GM23338 (cell line): Measurements from ENCODE around the gene PCDHGA4. TPM values are rescaled to one million over a fixed set of nuclear protein-coding genes. Genes with fewer than 3 reads are reported as not detected.
A peak's percentile ranks its signal among the peaks of the same experiment; 100 is the strongest.

Source experiments
- ATAC-seq: fragments of 200-7000 bp; cut with Tn5 transposase; 3 replicates; pipeline ENCODE4 v1.9.1; 2020
- DNase-seq: peaks from one replicate; pipeline ENCODE4 v3.0.0-alpha.2; 2015; ENCODE audit warnings: low spot score
- H2AFZ ChIP-seq: fragments of 200-600 bp; sonication (generic); 2 replicates; pipeline ENCODE4 v1.8.0; 2016; ENCODE audit warnings: antibody characterized with exemption, mild to moderate bottlenecking, moderate library complexity
- H3F3A ChIP-seq: fragments of 200-600 bp; sonication (generic); replicated peaks from 2 replicates; pipeline ENCODE4 v1.8.0; 2017; ENCODE audit warnings: antibody characterized with exemption, mixed run types, low read depth
- H3K27ac ChIP-seq: fragments of 200-600 bp; sonication (generic); 2 replicates; pipeline ENCODE4 v1.6.1; 2016; ENCODE audit warnings: low read depth
- H3K27me3 ChIP-seq: fragments of 200-600 bp; sonication (generic); 2 replicates; pipeline ENCODE4 v1.8.0; 2016; ENCODE audit warnings: mild to moderate bottlenecking, mixed run types, moderate library complexity; ENCODE audit not compliant: insufficient read depth
- H3K36me3 ChIP-seq: fragments of 200-600 bp; sonication (generic); 2 replicates; pipeline ENCODE4 v1.8.0; 2016; ENCODE audit warnings: mild to moderate bottlenecking; ENCODE audit not compliant: insufficient read depth
- H3K4me1 ChIP-seq: fragments of 200-600 bp; sonication (generic); 2 replicates; pipeline ENCODE4 v1.8.0; 2016; ENCODE audit warnings: mild to moderate bottlenecking, moderate library complexity; ENCODE audit not compliant: insufficient read depth
- H3K4me2 ChIP-seq: fragments of 200-600 bp; sonication (generic); 2 replicates; pipeline ENCODE4 v1.7.1; 2017; ENCODE audit warnings: mixed run types
- H3K4me3 ChIP-seq: fragments of 200-600 bp; sonication (generic); 2 replicates; pipeline ENCODE4 v1.6.1; 2016; ENCODE audit warnings: mixed run types
- H3K79me2 ChIP-seq: fragments of 200-600 bp; sonication (generic); replicated peaks from 2 replicates; pipeline ENCODE4 v1.8.0; 2017; ENCODE audit warnings: mild to moderate bottlenecking; ENCODE audit not compliant: insufficient read depth
- H3K9me2 ChIP-seq: fragments of 200-600 bp; sonication (generic); 2 replicates; pipeline ENCODE4 v1.8.0; 2017; ENCODE audit not compliant: insufficient read depth
- H4K20me1 ChIP-seq: fragments of 200-600 bp; sonication (generic); replicated peaks from 2 replicates; pipeline ENCODE4 v1.8.0; 2017; ENCODE audit warnings: mild to moderate bottlenecking; ENCODE audit not compliant: insufficient read depth
- H3K27ac Mint-ChIP-seq: 2 replicates; pipeline ENCODE4 v1.8.0; 2020; ENCODE audit warnings: inconsistent platforms, mild to moderate bottlenecking, moderate library complexity, mixed read lengths
- H3K27me3 Mint-ChIP-seq: 3 replicates; pipeline ENCODE4 v1.8.0; 2022; ENCODE audit warnings: low read depth, mild to moderate bottlenecking, moderate library complexity, mixed read lengths, inconsistent platforms; ENCODE audit not compliant: insufficient read depth, poor library complexity
- H3K36me3 Mint-ChIP-seq: 3 replicates; pipeline ENCODE4 v1.8.0; 2021; ENCODE audit warnings: low read depth, mild to moderate bottlenecking, inconsistent platforms, moderate library complexity, mixed read lengths
- H3K4me1 Mint-ChIP-seq: 3 replicates; pipeline ENCODE4 v1.8.0; 2020; ENCODE audit warnings: mild to moderate bottlenecking, inconsistent platforms, mixed read lengths
- H3K4me3 Mint-ChIP-seq: 3 replicates; pipeline ENCODE4 v1.8.0; 2021; ENCODE audit warnings: moderate library complexity, mild to moderate bottlenecking, inconsistent platforms, mixed read lengths
- H3K9me3 Mint-ChIP-seq: 3 replicates; pipeline ENCODE4 v1.8.0; 2020; ENCODE audit warnings: moderate library complexity, mild to moderate bottlenecking, inconsistent platforms, mixed read lengths
- CREB1 ChIP-seq: fragments of 250-450 bp; sonication (Bioruptor Pico); IDR thresholded peaks from 2 replicates; pipeline ENCODE4 v1.5.0; 2020; ENCODE audit warnings: low read depth, mild to moderate bottlenecking, moderate library complexity
- CTCF ChIP-seq, 2 experiments: fragments of 200-600 bp in 1 of 2; sonication (generic) in 1 of 2; conservative IDR thresholded peaks; 2 replicates each; pipeline versions ENCODE4 v1.5.1 to v1.6.1; 2016 to 2017; ENCODE audit warnings: antibody characterized with exemption in 2 of 2, low read depth in 2 of 2, mild to moderate bottlenecking in 2 of 2, moderate library complexity in 1 of 2
- EZH2 ChIP-seq: fragments of 200-600 bp; sonication (generic); IDR thresholded peaks from one replicate; pipeline ENCODE4 v1.8.0; 2017; ENCODE audit warnings: antibody characterized with exemption, mild to moderate bottlenecking, low read depth; ENCODE audit not compliant: unreplicated experiment
- EZH2phosphoT487 ChIP-seq: fragments of 200-600 bp; sonication (generic); IDR thresholded peaks from one replicate; pipeline ENCODE4 v1.8.1; 2018; ENCODE audit warnings: antibody characterized with exemption; ENCODE audit not compliant: unreplicated experiment
- JUNB ChIP-seq: IDR thresholded peaks from one replicate; pipeline ENCODE4 v1.6.1; 2016; ENCODE audit warnings: antibody characterized with exemption; ENCODE audit not compliant: unreplicated experiment
- STAT1 ChIP-seq: IDR thresholded peaks from one replicate; pipeline ENCODE4 v1.6.1; 2016; ENCODE audit warnings: antibody characterized with exemption; ENCODE audit not compliant: unreplicated experiment
- ZNF114 ChIP-seq: fragments of 250-450 bp; sonication (Bioruptor Pico); IDR thresholded peaks from 2 replicates; pipeline ENCODE4 v1.5.0; 2020; ENCODE audit warnings: mild to moderate bottlenecking, moderate library complexity
- ZNF331 ChIP-seq: fragments of 250-450 bp; sonication (Bioruptor Pico); IDR thresholded peaks from 2 replicates; pipeline ENCODE4 v1.5.0; 2020; ENCODE audit warnings: low read depth, mild to moderate bottlenecking, moderate library complexity
- polyA plus RNA-seq: library from polyadenylated mRNA; unstranded; fragments of >200 nt; fragmentation: Nextera tagmentation; extraction: Ambion mirVana; gene quantifications from 2 replicates; pipeline ENCODE4 v1.2.1, GENCODE V29; 2016
- total RNA-seq: library from RNA; depleted of rRNA; stranded (reverse); fragments of >200 nt; shearing (Covaris generic); gene quantifications from 2 replicates; pipeline ENCODE4 v1.2.3, GENCODE V29; 2014
- TF ChIP-seq, protein P1 (sequence below): fragments of 250-450 bp; sonication (Bioruptor Pico); IDR thresholded peaks from 2 replicates; pipeline ENCODE4 v1.5.0; 2020; ENCODE audit warnings: mild to moderate bottlenecking, moderate library complexity
- TF ChIP-seq, protein P2 (sequence below): IDR thresholded peaks from one replicate; pipeline ENCODE4 v1.6.1; 2018; ENCODE audit warnings: antibody characterized with exemption; ENCODE audit not compliant: unreplicated experiment

The PCDHGA4 gene
- total and polyA plus RNA-seq, 2 experiments from 2014 or later, result 0.99 to 7.2 TPM

- TF ChIP-seq, protein P1, sequence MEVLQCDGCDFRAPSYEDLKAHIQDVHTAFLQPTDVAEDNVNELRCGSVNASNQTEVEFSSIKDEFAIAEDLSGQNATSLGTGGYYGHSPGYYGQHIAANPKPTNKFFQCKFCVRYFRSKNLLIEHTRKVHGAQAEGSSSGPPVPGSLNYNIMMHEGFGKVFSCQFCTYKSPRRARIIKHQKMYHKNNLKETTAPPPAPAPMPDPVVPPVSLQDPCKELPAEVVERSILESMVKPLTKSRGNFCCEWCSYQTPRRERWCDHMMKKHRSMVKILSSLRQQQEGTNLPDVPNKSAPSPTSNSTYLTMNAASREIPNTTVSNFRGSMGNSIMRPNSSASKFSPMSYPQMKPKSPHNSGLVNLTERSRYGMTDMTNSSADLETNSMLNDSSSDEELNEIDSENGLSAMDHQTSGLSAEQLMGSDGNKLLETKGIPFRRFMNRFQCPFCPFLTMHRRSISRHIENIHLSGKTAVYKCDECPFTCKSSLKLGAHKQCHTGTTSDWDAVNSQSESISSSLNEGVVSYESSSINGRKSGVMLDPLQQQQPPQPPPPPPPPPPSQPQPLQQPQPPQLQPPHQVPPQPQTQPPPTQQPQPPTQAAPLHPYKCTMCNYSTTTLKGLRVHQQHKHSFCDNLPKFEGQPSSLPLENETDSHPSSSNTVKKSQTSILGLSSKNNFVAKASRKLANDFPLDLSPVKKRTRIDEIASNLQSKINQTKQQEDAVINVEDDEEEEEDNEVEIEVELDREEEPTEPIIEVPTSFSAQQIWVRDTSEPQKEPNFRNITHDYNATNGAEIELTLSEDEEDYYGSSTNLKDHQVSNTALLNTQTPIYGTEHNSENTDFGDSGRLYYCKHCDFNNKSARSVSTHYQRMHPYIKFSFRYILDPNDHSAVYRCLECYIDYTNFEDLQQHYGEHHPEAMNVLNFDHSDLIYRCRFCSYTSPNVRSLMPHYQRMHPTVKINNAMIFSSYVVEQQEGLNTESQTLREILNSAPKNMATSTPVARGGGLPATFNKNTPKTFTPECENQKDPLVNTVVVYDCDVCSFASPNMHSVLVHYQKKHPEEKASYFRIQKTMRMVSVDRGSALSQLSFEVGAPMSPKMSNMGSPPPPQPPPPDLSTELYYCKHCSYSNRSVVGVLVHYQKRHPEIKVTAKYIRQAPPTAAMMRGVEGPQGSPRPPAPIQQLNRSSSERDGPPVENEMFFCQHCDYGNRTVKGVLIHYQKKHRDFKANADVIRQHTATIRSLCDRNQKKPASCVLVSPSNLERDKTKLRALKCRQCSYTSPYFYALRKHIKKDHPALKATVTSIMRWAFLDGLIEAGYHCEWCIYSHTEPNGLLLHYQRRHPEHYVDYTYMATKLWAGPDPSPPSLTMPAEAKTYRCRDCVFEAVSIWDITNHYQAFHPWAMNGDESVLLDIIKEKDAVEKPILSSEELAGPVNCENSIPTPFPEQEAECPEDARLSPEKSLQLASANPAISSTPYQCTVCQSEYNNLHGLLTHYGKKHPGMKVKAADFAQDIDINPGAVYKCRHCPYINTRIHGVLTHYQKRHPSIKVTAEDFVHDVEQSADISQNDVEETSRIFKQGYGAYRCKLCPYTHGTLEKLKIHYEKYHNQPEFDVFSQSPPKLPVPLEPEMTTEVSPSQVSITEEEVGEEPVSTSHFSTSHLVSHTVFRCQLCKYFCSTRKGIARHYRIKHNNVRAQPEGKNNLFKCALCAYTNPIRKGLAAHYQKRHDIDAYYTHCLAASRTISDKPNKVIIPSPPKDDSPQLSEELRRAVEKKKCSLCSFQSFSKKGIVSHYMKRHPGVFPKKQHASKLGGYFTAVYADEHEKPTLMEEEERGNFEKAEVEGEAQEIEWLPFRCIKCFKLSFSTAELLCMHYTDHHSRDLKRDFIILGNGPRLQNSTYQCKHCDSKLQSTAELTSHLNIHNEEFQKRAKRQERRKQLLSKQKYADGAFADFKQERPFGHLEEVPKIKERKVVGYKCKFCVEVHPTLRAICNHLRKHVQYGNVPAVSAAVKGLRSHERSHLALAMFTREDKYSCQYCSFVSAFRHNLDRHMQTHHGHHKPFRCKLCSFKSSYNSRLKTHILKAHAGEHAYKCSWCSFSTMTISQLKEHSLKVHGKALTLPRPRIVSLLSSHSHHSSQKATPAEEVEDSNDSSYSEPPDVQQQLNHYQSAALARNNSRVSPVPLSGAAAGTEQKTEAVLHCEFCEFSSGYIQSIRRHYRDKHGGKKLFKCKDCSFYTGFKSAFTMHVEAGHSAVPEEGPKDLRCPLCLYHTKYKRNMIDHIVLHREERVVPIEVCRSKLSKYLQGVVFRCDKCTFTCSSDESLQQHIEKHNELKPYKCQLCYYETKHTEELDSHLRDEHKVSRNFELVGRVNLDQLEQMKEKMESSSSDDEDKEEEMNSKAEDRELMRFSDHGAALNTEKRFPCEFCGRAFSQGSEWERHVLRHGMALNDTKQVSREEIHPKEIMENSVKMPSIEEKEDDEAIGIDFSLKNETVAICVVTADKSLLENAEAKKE (CRISPR knock-in tag), result no peak
- TF ChIP-seq ZNF331 (CRISPR knock-in tag) (no peak), JUNB (no peak), STAT1 (no peak), EZH2phosphoT487 (no peak)
These were observed 27.9 kb downstream of the PCDHGA4 start, which contains the start of gene PCDHGA7 (continued) for GRCh38 chr5:141382469-141383294.

DNA sequence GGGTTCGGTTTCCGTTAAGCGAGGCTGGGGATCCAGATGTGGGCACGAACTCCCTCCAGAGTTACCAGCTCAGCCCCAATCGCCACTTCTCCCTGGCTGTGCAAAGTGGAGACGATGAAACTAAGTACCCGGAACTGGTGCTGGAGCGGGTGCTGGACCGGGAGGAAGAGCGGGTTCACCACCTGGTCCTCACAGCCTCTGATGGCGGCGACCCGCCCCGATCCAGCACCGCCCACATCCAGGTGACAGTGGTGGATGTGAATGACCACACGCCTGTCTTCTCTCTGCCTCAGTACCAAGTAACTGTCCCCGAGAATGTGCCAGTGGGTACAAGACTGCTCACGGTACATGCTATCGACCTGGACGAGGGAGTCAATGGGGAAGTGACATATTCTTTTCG lies 28.5 kb downstream of the PCDHGA4 start:
- Histone ChIP-seq H3K27me3 (peaks cover 2% of the 10 kb centered on the region; the same call in 1 of the 2 replicates), H4K20me1 (no peaks in the 10 kb centered on the region), H3K4me1 (0 out of 2 replicates have a peak, but pooled peaks cover 3% of the 10 kb centered on the region), H3K9me2 (no peaks in the 10 kb centered on the region), H3K27ac (no peak overlapping the region), H3K36me3 (no peaks in the 10 kb centered on the region), H3K4me3 (no peak overlapping the region), H2AFZ (no peak overlapping the region), H3K79me2 (no peaks in the 10 kb centered on the region), H3K4me2 (no peak overlapping the region), H3F3A (no peaks in the 10 kb centered on the region)
- ATAC-seq, result no peak
- DNase-seq, result no peak
- Mint-ChIP-seq H3K27me3 (peaks cover 10% of the 10 kb centered on the region), H3K9me3 (peaks cover 58% of the 10 kb centered on the region), H3K27ac (no peak overlapping the region), H3K4me1 (no peaks in the 10 kb centered on the region), H3K36me3 (peaks cover 46% of the 10 kb centered on the region), H3K4me3 (peak overlapping the region; percentile 85)
- TF ChIP-seq ZNF114 (no peak), EZH2 (no peak), CREB1 (no peak), EZH2phosphoT487 (no peak), ZNF331 (CRISPR knock-in tag) (no peak), CTCF (conservative IDR thresholded peaks at IDR 0.05; ENCODE audit: low read depth in 2 of 2) (no peak)
- TF ChIP-seq, protein P2, sequence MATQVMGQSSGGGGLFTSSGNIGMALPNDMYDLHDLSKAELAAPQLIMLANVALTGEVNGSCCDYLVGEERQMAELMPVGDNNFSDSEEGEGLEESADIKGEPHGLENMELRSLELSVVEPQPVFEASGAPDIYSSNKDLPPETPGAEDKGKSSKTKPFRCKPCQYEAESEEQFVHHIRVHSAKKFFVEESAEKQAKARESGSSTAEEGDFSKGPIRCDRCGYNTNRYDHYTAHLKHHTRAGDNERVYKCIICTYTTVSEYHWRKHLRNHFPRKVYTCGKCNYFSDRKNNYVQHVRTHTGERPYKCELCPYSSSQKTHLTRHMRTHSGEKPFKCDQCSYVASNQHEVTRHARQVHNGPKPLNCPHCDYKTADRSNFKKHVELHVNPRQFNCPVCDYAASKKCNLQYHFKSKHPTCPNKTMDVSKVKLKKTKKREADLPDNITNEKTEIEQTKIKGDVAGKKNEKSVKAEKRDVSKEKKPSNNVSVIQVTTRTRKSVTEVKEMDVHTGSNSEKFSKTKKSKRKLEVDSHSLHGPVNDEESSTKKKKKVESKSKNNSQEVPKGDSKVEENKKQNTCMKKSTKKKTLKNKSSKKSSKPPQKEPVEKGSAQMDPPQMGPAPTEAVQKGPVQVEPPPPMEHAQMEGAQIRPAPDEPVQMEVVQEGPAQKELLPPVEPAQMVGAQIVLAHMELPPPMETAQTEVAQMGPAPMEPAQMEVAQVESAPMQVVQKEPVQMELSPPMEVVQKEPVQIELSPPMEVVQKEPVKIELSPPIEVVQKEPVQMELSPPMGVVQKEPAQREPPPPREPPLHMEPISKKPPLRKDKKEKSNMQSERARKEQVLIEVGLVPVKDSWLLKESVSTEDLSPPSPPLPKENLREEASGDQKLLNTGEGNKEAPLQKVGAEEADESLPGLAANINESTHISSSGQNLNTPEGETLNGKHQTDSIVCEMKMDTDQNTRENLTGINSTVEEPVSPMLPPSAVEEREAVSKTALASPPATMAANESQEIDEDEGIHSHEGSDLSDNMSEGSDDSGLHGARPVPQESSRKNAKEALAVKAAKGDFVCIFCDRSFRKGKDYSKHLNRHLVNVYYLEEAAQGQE, result no peak
